ENCODE measurements around the gene TBC1D13. TPM values are rescaled to one million over a fixed set of nuclear protein-coding genes. Genes with fewer than 3 reads are reported as not detected.

The TBC1D13 gene
- total and polyA plus RNA-seq, 10 of the 15 experiments (the other 5 are each of a cell fraction or from before 2014, with no cell fraction given), result 3.0 to 23.1 (median 16.5) TPM

DNA sequence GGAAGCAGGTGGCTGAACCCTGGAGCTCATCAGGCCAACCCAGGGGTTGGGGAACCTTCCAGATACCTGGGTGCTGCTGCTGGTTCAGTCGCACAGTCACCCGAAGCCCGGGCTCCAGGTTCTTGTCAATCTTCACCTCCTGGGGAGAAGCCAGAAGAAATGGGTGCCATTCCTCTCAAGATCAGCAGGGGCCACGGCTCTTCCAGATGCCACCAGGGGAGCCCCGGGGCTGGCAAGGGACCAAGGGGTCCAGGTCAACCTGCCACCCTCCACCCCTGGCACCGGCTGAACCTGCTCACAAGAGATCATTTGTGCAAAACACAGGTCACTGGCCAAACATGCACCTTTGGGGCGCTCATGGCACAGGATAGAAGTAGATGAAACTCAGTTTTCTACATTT is 37.9 kb downstream of the TBC1D13 start:
- Histone ChIP-seq H3K9me3 (replicated peaks; ENCODE audit: control insufficient read depth, insufficient read depth, low read length) (no peaks in the 10 kb centered on the region), H3K4me1 (ENCODE audit: control insufficient read depth, insufficient read depth, low read length) (peaks cover 4% of the 10 kb centered on the region; the same call in 1 of the 2 replicates), H3K79me2 (ENCODE audit: control insufficient read depth, insufficient read depth, low read length) (peaks cover 14% of the 10 kb centered on the region), H4K20me1 (ENCODE audit: control insufficient read depth, insufficient read depth) (no peaks in the 10 kb centered on the region), H3K4me2 (ENCODE audit: control insufficient read depth, insufficient read depth) (no peak overlapping the region), H3K4me3 (no peak overlapping the region), H2AFZ (ENCODE audit: control insufficient read depth, low read depth, low read length) (no peak overlapping the region), H3K27ac (ENCODE audit: control insufficient read depth, insufficient read depth) (no peak overlapping the region), H3K9ac (ENCODE audit: control insufficient read depth, insufficient read depth, low read length) (no peak overlapping the region), H3K27me3 (replicated peaks in 1 of 2; ENCODE audit: control insufficient read depth in 2 of 2, insufficient read depth in 2 of 2, low read length in 1 of 2) (no peaks in the 10 kb centered on the region), H3K36me3 (ENCODE audit: control insufficient read depth in 2 of 2, insufficient read depth in 2 of 2, low read length in 1 of 2) (peaks cover 22 to 28% of the 10 kb centered on the region in 2 experiments)
- ChIA-PET RAD21 (ENCODE audit: unreplicated experiment) (no interaction called here), POLR2A (interaction anchor here (0.7 kb wide), 1 partner anchor 633 kb away, joined by 3 read pairs; no protein-coding TSS in a partner anchor), SMC1A (ENCODE audit: uncharacterized antibody, unreplicated experiment) (no interaction called here), CTCF (interaction anchor here (0.6 kb wide), 1 partner anchor 142 kb away, joined by 3 read pairs; no protein-coding TSS in a partner anchor)
- intact Hi-C loops (cut with micrococcal nuclease; ENCODE audit: unreplicated experiment) (no loop called here), in situ Hi-C loops (cut with MboI) (no loop called here)
- TF ChIP-seq CHD1 (IDR thresholded peaks at IDR 0.05; ENCODE audit: low read depth, low read length), result no peak
- TF ChIP-seq SMC3 (IDR thresholded peaks at IDR 0.05; ENCODE audit: borderline replicate concordance, low read length), result no peak
- no peak for TF ChIP-seq JUND (IDR thresholded peaks at IDR 0.05; ENCODE audit: low read depth, low read length)
- no peak for TF ChIP-seq ESRRA (IDR thresholded peaks at IDR 0.05; ENCODE audit: low read length)
- no peak for TF ChIP-seq SRF (IDR thresholded peaks at IDR 0.05; ENCODE audit: low read depth in 2 of 2, low read length in 2 of 2)
- TF ChIP-seq ELK1 (IDR thresholded peaks at IDR 0.05; ENCODE audit: low read depth, low read length), result no peak
- no peak for TF ChIP-seq RFX5 (IDR thresholded peaks at IDR 0.05; ENCODE audit: low read depth, low read length)
- TF ChIP-seq NFYA (IDR thresholded peaks at IDR 0.05; ENCODE audit: borderline replicate concordance, low read depth, low read length), result no peak
- TF ChIP-seq SMAD5 (IDR thresholded peaks at IDR 0.05; ENCODE audit: low read depth), result no peak
- TF ChIP-seq JUNB (IDR thresholded peaks at IDR 0.05), result no peak
- no peak for TF ChIP-seq PAX8 (IDR thresholded peaks at IDR 0.05)
- ATAC-seq, result no peak
- BruUV-seq (replicated peaks), result no TSS peak
- WGBS (ENCODE audit: insufficient coverage, insufficient replicate concordance, low lambda C conversion rate, missing lambda C conversion rate), result over 99% methylated on average over 7 of the region's 7 CpGs
- no peak for FAIRE-seq
- DNase-seq (ENCODE audit: low read depth, low spot score), result no peak
